IMR-90 (cell line): ENCODE measurements around the gene GSG1. TPM values are rescaled to one million over a fixed set of nuclear protein-coding genes. Genes with fewer than 3 reads are reported as not detected.

Experiments used
- ATAC-seq: fragments of 200-7000 bp; cut with Tn5 transposase; 2 replicates; pipeline ENCODE4 v1.9.1; 2020; ENCODE audit warnings: low read depth, mild to moderate bottlenecking, moderate library complexity
- BruUV-seq: library from RNA; stranded (reverse); fragments of 400-500 nt; replicated peaks from 2 replicates; lab custom pipeline; 2021; lab: Mats Ljungman, UMichigan
- CTCF ChIA-PET: fragments of 300-600 bp; formaldehyde crosslinking; extraction: SDS; loops from one replicate; lab custom pipeline; 2021; ENCODE audit warnings: antibody characterized with exemption; lab: Yijun Ruan, JAX
- POLR2A ChIA-PET: fragments of 300-600 bp; sonication (Branson Sonifier 250); formaldehyde crosslinking; loops from one replicate; lab custom pipeline; 2022; ENCODE audit warnings: antibody characterized with exemption; ENCODE audit not compliant: unreplicated experiment; lab: Charles Lee
- DNase-seq: peaks from one replicate; pipeline ENCODE4 v3.0.0; 2013
- H2AFZ ChIP-seq: replicated peaks from 2 replicates; pipeline ENCODE3; 2013; ENCODE audit warnings: low read length, mild to moderate bottlenecking; ENCODE audit not compliant: poor library complexity
- H2AK5ac ChIP-seq: 2 replicates; pipeline ENCODE4 v1.6.1; 2013; ENCODE audit warnings: low read depth, low read length, inconsistent platforms
- H2AK9ac ChIP-seq: replicated peaks from 2 replicates; pipeline ENCODE3; 2013; ENCODE audit warnings: mild to moderate bottlenecking, low read depth, low read length, moderate library complexity; ENCODE audit not compliant: poor library complexity
- H2BK120ac ChIP-seq: 2 replicates; pipeline ENCODE4 v1.6.1; 2013; ENCODE audit warnings: low read depth, low read length, inconsistent platforms
- H2BK15ac ChIP-seq: 3 replicates; pipeline ENCODE4 v1.6.1; 2013; ENCODE audit warnings: low read depth, low read length, inconsistent platforms
- H2BK20ac ChIP-seq: 2 replicates; pipeline ENCODE4 v1.6.1; 2013; ENCODE audit warnings: low read depth, mild to moderate bottlenecking, inconsistent platforms, low read length, moderate library complexity
- H2BK5ac ChIP-seq: 2 replicates; pipeline ENCODE4 v1.6.1; 2013; ENCODE audit warnings: mild to moderate bottlenecking, low read depth, low read length, inconsistent platforms; ENCODE audit not compliant: poor library complexity, severe bottlenecking
- H3K14ac ChIP-seq: replicated peaks from 2 replicates; pipeline ENCODE4 v1.6.1; 2013; ENCODE audit warnings: low read depth, low read length, inconsistent platforms
- H3K18ac ChIP-seq: 2 replicates; pipeline ENCODE4 v1.6.1; 2013; ENCODE audit warnings: low read depth, low read length, control low read depth
- H3K23ac ChIP-seq: 2 replicates; pipeline ENCODE4 v1.6.1; 2013; ENCODE audit warnings: low read depth, low read length, inconsistent platforms
- H3K27ac ChIP-seq: 2 replicates; pipeline ENCODE4 v1.5.1; 2013; ENCODE audit warnings: mild to moderate bottlenecking, control low read depth, low read length; ENCODE audit not compliant: insufficient read depth
- H3K27me3 ChIP-seq: 2 replicates; pipeline ENCODE4 v1.6.1; 2013; ENCODE audit warnings: low read length; ENCODE audit not compliant: control insufficient read depth, insufficient read depth
- H3K36me3 ChIP-seq: 2 replicates; pipeline ENCODE4 v1.6.1; 2013; ENCODE audit warnings: low read length, mixed read lengths; ENCODE audit not compliant: control insufficient read depth, insufficient read depth
- H3K4ac ChIP-seq: 2 replicates; pipeline ENCODE4 v1.6.1; 2013; ENCODE audit warnings: low read depth, low read length, inconsistent platforms
- H3K4me1 ChIP-seq: 2 replicates; pipeline ENCODE4 v1.6.1; 2013; ENCODE audit warnings: low read length, mixed read lengths; ENCODE audit not compliant: control insufficient read depth, insufficient read depth
- H3K4me2 ChIP-seq: 2 replicates; pipeline ENCODE4 v1.6.1; 2013; ENCODE audit warnings: low read depth, mild to moderate bottlenecking, control low read depth, low read length, moderate library complexity
- H3K4me3 ChIP-seq: 2 replicates; pipeline ENCODE4 v1.5.1; 2013; ENCODE audit warnings: low read depth, mild to moderate bottlenecking, control low read depth, low read length, moderate library complexity; ENCODE audit not compliant: insufficient read depth
- H3K56ac ChIP-seq: 2 replicates; pipeline ENCODE4 v1.6.1; 2013; ENCODE audit warnings: low read length, inconsistent platforms; ENCODE audit not compliant: insufficient read depth; ENCODE audit errors: extremely low read depth
- H3K79me1 ChIP-seq, 2 experiments: 2 replicates each; pipeline ENCODE4 v1.6.1; 2013; ENCODE audit warnings: low read length in 2 of 2, inconsistent platforms in 1 of 2, low read depth in 1 of 2
- H3K9ac ChIP-seq: 2 replicates; pipeline ENCODE4 v1.6.1; 2013; ENCODE audit warnings: low read depth, low read length, control low read depth
- H3K9me1 ChIP-seq: 2 replicates; pipeline ENCODE4 v1.6.1; 2013; ENCODE audit warnings: low read length, inconsistent platforms; ENCODE audit not compliant: insufficient read depth
- H3K9me3 ChIP-seq: 2 replicates; pipeline ENCODE4 v1.6.1; 2013; ENCODE audit warnings: low read length; ENCODE audit not compliant: control insufficient read depth, insufficient read depth
- H4K20me1 ChIP-seq: 2 replicates; pipeline ENCODE4 v1.6.1; 2013; ENCODE audit warnings: low read length, inconsistent platforms; ENCODE audit not compliant: insufficient read depth
- H4K5ac ChIP-seq: 2 replicates; pipeline ENCODE4 v1.6.1; 2013; ENCODE audit warnings: mild to moderate bottlenecking, low read depth, low read length, control low read depth
- H4K8ac ChIP-seq, 2 experiments: 2 replicates each; pipeline ENCODE4 v1.6.1; 2013; ENCODE audit warnings: low read depth in 2 of 2, low read length in 2 of 2, control low read depth in 1 of 2, inconsistent platforms in 1 of 2
- H4K91ac ChIP-seq: 2 replicates; pipeline ENCODE4 v1.6.1; 2013; ENCODE audit warnings: low read depth, low read length, inconsistent platforms; ENCODE audit not compliant: insufficient read depth
- CEBPB ChIP-seq: IDR thresholded peaks from 2 replicates; pipeline ENCODE4 v1.6.1; 2012; ENCODE audit warnings: low read depth, low read length, improper control_type of control experiment
- CHD1 ChIP-seq: IDR thresholded peaks from 2 replicates; pipeline ENCODE4 v1.6.1; 2012; ENCODE audit warnings: low read depth, low read length, improper control_type of control experiment
- ELK1 ChIP-seq: fragments of 150-350 bp; IDR thresholded peaks from 2 replicates; pipeline ENCODE4 v1.6.1; 2016; ENCODE audit warnings: low read depth, mild to moderate bottlenecking, low read length, moderate library complexity, borderline replicate concordance
- MAFK ChIP-seq: IDR thresholded peaks from 2 replicates; pipeline ENCODE4 v1.6.1; 2012; ENCODE audit warnings: low read depth, low read length, improper control_type of control experiment
- MXI1 ChIP-seq: IDR thresholded peaks from 2 replicates; pipeline ENCODE4 v1.6.1; 2012; ENCODE audit warnings: low read depth, mild to moderate bottlenecking, low read length, moderate library complexity, borderline replicate concordance
- NFE2L2 ChIP-seq: fragments of 150-350 bp; IDR thresholded peaks from 2 replicates; pipeline ENCODE4 v1.6.1; 2016; ENCODE audit warnings: low read depth, mild to moderate bottlenecking, low read length
- POLR2A ChIP-seq: IDR thresholded peaks from 2 replicates; pipeline ENCODE4 v1.6.1; 2012; ENCODE audit warnings: mild to moderate bottlenecking, low read depth, low read length
- RCOR1 ChIP-seq: IDR thresholded peaks from 2 replicates; pipeline ENCODE4 v1.6.1; 2012; ENCODE audit warnings: mild to moderate bottlenecking, low read length, improper control_type of control experiment; ENCODE audit not compliant: insufficient replicate concordance
- SMC3 ChIP-seq: fragments of 150-350 bp; IDR thresholded peaks from 2 replicates; pipeline ENCODE4 v1.6.1; 2016; ENCODE audit warnings: low read depth, mild to moderate bottlenecking, antibody characterized with exemption, low read length, moderate library complexity
- USF2 ChIP-seq: fragments of 150-350 bp; IDR thresholded peaks from 2 replicates; pipeline ENCODE4 v1.6.1; 2017; ENCODE audit warnings: mild to moderate bottlenecking, antibody characterized with exemption, low read length, low read depth
- WGBS, 2 experiments: methylation state at CpG; one replicate each; pipeline versions ENCODE4 v1.1.5 to v1.1.7; 2013; ENCODE audit warnings: missing lambda C conversion rate in 2 of 2; ENCODE audit not compliant: insufficient read length in 1 of 2; ENCODE audit errors: extremely low coverage in 2 of 2; 5-methylcytosine and 5-hydroxymethylcytosine counted together
- dilution Hi-C: fragments of 300-500 bp; cut with HindIII; formaldehyde crosslinking; loops from one replicate; pipeline ENCODE4 v1.14.3; 2018; ENCODE audit warnings: low sequenced_read_pairs; ENCODE audit not compliant: unreplicated experiment
- in situ Hi-C: fragments of 300-500 bp; cut with MboI; formaldehyde crosslinking; loops from 3 replicates; pipeline ENCODE4 v1.14.3; 2019; ENCODE audit warnings: low sequenced_read_pairs, inconsistent platforms, mixed read lengths
- intact Hi-C: fragments of 100-400 bp; cut with micrococcal nuclease; formaldehyde crosslinking; loops from 2 replicates; pipeline ENCODE4 v1.10.0; 2022
- polyA plus RNA-seq, 3 experiments: library from polyadenylated mRNA; depleted of rRNA; stranded (reverse); fragments of >200 nt; gene quantifications; 2 replicates each; pipeline ENCODE4 v1.2.3, GENCODE V29; 2012; ENCODE audit warnings: low replicate concordance in 1 of 3
- total RNA-seq: library from RNA; depleted of rRNA; stranded (reverse); fragments of >200 nt; gene quantifications from 2 replicates; pipeline ENCODE4 v1.2.3, GENCODE V29; 2012
- TF ChIP-seq, protein P1 (sequence below): conservative IDR thresholded peaks from 2 replicates; pipeline ENCODE4 v1.5.1; 2012; ENCODE audit warnings: mild to moderate bottlenecking, low read depth, low read length, improper control_type of control experiment

GSG1 gene
- total and polyA plus RNA-seq, 2 of the 4 experiments (the other 2 are of a cell fraction), result 1.8 to 2.9 TPM

GRCh38 chr12:13116259-13116658 is 12.8 kb upstream of the GSG1 start:
- Histone ChIP-seq H3K4me1 (peaks cover 2% of the 10 kb centered on the region; the same call in 1 of the 2 replicates), H2AK9ac (no peak overlapping the region), H3K14ac (no peak overlapping the region), H3K18ac (no peak overlapping the region), H2BK120ac (no peak overlapping the region), H2AK5ac (no peak overlapping the region), H3K9me3 (peaks cover 4% of the 10 kb centered on the region), H3K56ac (no peak overlapping the region), H3K4ac (no peak overlapping the region), H2AFZ (no peak overlapping the region), H3K4me3 (no peak overlapping the region), H2BK5ac (no peak overlapping the region), H3K9me1 (0 out of 2 replicates have a peak, but pooled peaks cover 2% of the 10 kb centered on the region), H2BK20ac (no peak overlapping the region), H3K79me1 (no peaks in the 10 kb centered on the region), H2BK15ac (no peak overlapping the region), H3K23ac (no peak overlapping the region), H4K5ac (no peak overlapping the region), H3K36me3 (no peaks in the 10 kb centered on the region), H4K8ac (no peak overlapping the region), H3K9ac (no peak overlapping the region), H3K4me2 (no peak overlapping the region), H4K91ac (no peak overlapping the region), H3K27me3 (no peaks in the 10 kb centered on the region), H3K27ac (no peak overlapping the region), H4K20me1 (no peaks in the 10 kb centered on the region)
- no peak for TF ChIP-seq SMC3
- no peak for TF ChIP-seq NFE2L2
- no peak for TF ChIP-seq ELK1
- no peak for TF ChIP-seq POLR2A
- TF ChIP-seq, protein P1, sequence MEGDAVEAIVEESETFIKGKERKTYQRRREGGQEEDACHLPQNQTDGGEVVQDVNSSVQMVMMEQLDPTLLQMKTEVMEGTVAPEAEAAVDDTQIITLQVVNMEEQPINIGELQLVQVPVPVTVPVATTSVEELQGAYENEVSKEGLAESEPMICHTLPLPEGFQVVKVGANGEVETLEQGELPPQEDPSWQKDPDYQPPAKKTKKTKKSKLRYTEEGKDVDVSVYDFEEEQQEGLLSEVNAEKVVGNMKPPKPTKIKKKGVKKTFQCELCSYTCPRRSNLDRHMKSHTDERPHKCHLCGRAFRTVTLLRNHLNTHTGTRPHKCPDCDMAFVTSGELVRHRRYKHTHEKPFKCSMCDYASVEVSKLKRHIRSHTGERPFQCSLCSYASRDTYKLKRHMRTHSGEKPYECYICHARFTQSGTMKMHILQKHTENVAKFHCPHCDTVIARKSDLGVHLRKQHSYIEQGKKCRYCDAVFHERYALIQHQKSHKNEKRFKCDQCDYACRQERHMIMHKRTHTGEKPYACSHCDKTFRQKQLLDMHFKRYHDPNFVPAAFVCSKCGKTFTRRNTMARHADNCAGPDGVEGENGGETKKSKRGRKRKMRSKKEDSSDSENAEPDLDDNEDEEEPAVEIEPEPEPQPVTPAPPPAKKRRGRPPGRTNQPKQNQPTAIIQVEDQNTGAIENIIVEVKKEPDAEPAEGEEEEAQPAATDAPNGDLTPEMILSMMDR, result no peak
- no peak for TF ChIP-seq CHD1
- TF ChIP-seq RCOR1, result no peak
- TF ChIP-seq CEBPB, result no peak
- TF ChIP-seq MXI1, result no peak
- no peak for TF ChIP-seq USF2
- TF ChIP-seq MAFK, result no peak
- ChIA-PET CTCF (no interaction called here), POLR2A (no interaction called here)
- in situ Hi-C loops, result no loop called here
- 75% methylated on average over 2 of the region's 7 CpGs; no CpG with 5 or more reads in 1 of the 2 experiments for WGBS, 2 experiments
- no TSS peak for BruUV-seq
- DNase-seq (no peak), ATAC-seq (no peak)
- intact Hi-C loops, result no loop called here
- dilution Hi-C loops, result no loop called here
